IMR-90 (cell line): ENCODE measurements around the gene EIF1AD. TPM values are rescaled to one million over a fixed set of nuclear protein-coding genes. Genes with fewer than 3 reads are reported as not detected.
A peak's percentile ranks its signal among the peaks of the same experiment; 100 is the strongest.

Source experiments
- ATAC-seq: fragments of 200-7000 bp; cut with Tn5 transposase; 2 replicates; pipeline ENCODE4 v1.9.1; 2020; ENCODE audit warnings: low read depth, mild to moderate bottlenecking, moderate library complexity
- BruUV-seq: library from RNA; stranded (reverse); fragments of 400-500 nt; replicated peaks from 2 replicates; lab custom pipeline; 2021; lab: Mats Ljungman, UMichigan
- CTCF ChIA-PET: fragments of 300-600 bp; formaldehyde crosslinking; extraction: SDS; loops from one replicate; lab custom pipeline; 2021; ENCODE audit warnings: antibody characterized with exemption; lab: Yijun Ruan, JAX
- POLR2A ChIA-PET: fragments of 300-600 bp; sonication (Branson Sonifier 250); formaldehyde crosslinking; loops from one replicate; lab custom pipeline; 2022; ENCODE audit warnings: antibody characterized with exemption; ENCODE audit not compliant: unreplicated experiment; lab: Charles Lee
- DNase-seq: peaks from one replicate; pipeline ENCODE4 v3.0.0; 2013
- H2AFZ ChIP-seq: replicated peaks from 2 replicates; pipeline ENCODE3; 2013; ENCODE audit warnings: low read length, mild to moderate bottlenecking; ENCODE audit not compliant: poor library complexity
- H2AK5ac ChIP-seq: 2 replicates; pipeline ENCODE4 v1.6.1; 2013; ENCODE audit warnings: low read depth, low read length, inconsistent platforms
- H2AK9ac ChIP-seq: replicated peaks from 2 replicates; pipeline ENCODE3; 2013; ENCODE audit warnings: mild to moderate bottlenecking, low read depth, low read length, moderate library complexity; ENCODE audit not compliant: poor library complexity
- H2BK120ac ChIP-seq: 2 replicates; pipeline ENCODE4 v1.6.1; 2013; ENCODE audit warnings: low read depth, low read length, inconsistent platforms
- H2BK15ac ChIP-seq: 3 replicates; pipeline ENCODE4 v1.6.1; 2013; ENCODE audit warnings: low read depth, low read length, inconsistent platforms
- H2BK20ac ChIP-seq: 2 replicates; pipeline ENCODE4 v1.6.1; 2013; ENCODE audit warnings: low read depth, mild to moderate bottlenecking, inconsistent platforms, low read length, moderate library complexity
- H2BK5ac ChIP-seq: 2 replicates; pipeline ENCODE4 v1.6.1; 2013; ENCODE audit warnings: mild to moderate bottlenecking, low read depth, low read length, inconsistent platforms; ENCODE audit not compliant: poor library complexity, severe bottlenecking
- H3K14ac ChIP-seq: replicated peaks from 2 replicates; pipeline ENCODE4 v1.6.1; 2013; ENCODE audit warnings: low read depth, low read length, inconsistent platforms
- H3K18ac ChIP-seq: 2 replicates; pipeline ENCODE4 v1.6.1; 2013; ENCODE audit warnings: low read depth, low read length, control low read depth
- H3K23ac ChIP-seq: 2 replicates; pipeline ENCODE4 v1.6.1; 2013; ENCODE audit warnings: low read depth, low read length, inconsistent platforms
- H3K27ac ChIP-seq: 2 replicates; pipeline ENCODE4 v1.5.1; 2013; ENCODE audit warnings: mild to moderate bottlenecking, control low read depth, low read length; ENCODE audit not compliant: insufficient read depth
- H3K27me3 ChIP-seq: 2 replicates; pipeline ENCODE4 v1.6.1; 2013; ENCODE audit warnings: low read length; ENCODE audit not compliant: control insufficient read depth, insufficient read depth
- H3K36me3 ChIP-seq: 2 replicates; pipeline ENCODE4 v1.6.1; 2013; ENCODE audit warnings: low read length, mixed read lengths; ENCODE audit not compliant: control insufficient read depth, insufficient read depth
- H3K4ac ChIP-seq: 2 replicates; pipeline ENCODE4 v1.6.1; 2013; ENCODE audit warnings: low read depth, low read length, inconsistent platforms
- H3K4me1 ChIP-seq: 2 replicates; pipeline ENCODE4 v1.6.1; 2013; ENCODE audit warnings: low read length, mixed read lengths; ENCODE audit not compliant: control insufficient read depth, insufficient read depth
- H3K4me2 ChIP-seq: 2 replicates; pipeline ENCODE4 v1.6.1; 2013; ENCODE audit warnings: low read depth, mild to moderate bottlenecking, control low read depth, low read length, moderate library complexity
- H3K4me3 ChIP-seq: 2 replicates; pipeline ENCODE4 v1.5.1; 2013; ENCODE audit warnings: low read depth, mild to moderate bottlenecking, control low read depth, low read length, moderate library complexity; ENCODE audit not compliant: insufficient read depth
- H3K56ac ChIP-seq: 2 replicates; pipeline ENCODE4 v1.6.1; 2013; ENCODE audit warnings: low read length, inconsistent platforms; ENCODE audit not compliant: insufficient read depth; ENCODE audit errors: extremely low read depth
- H3K79me1 ChIP-seq, 2 experiments: 2 replicates each; pipeline ENCODE4 v1.6.1; 2013; ENCODE audit warnings: low read length in 2 of 2, inconsistent platforms in 1 of 2, low read depth in 1 of 2
- H3K9ac ChIP-seq: 2 replicates; pipeline ENCODE4 v1.6.1; 2013; ENCODE audit warnings: low read depth, low read length, control low read depth
- H3K9me1 ChIP-seq: 2 replicates; pipeline ENCODE4 v1.6.1; 2013; ENCODE audit warnings: low read length, inconsistent platforms; ENCODE audit not compliant: insufficient read depth
- H3K9me3 ChIP-seq: 2 replicates; pipeline ENCODE4 v1.6.1; 2013; ENCODE audit warnings: low read length; ENCODE audit not compliant: control insufficient read depth, insufficient read depth
- H4K20me1 ChIP-seq: 2 replicates; pipeline ENCODE4 v1.6.1; 2013; ENCODE audit warnings: low read length, inconsistent platforms; ENCODE audit not compliant: insufficient read depth
- H4K5ac ChIP-seq: 2 replicates; pipeline ENCODE4 v1.6.1; 2013; ENCODE audit warnings: mild to moderate bottlenecking, low read depth, low read length, control low read depth
- H4K8ac ChIP-seq, 2 experiments: 2 replicates each; pipeline ENCODE4 v1.6.1; 2013; ENCODE audit warnings: low read depth in 2 of 2, low read length in 2 of 2, control low read depth in 1 of 2, inconsistent platforms in 1 of 2
- H4K91ac ChIP-seq: 2 replicates; pipeline ENCODE4 v1.6.1; 2013; ENCODE audit warnings: low read depth, low read length, inconsistent platforms; ENCODE audit not compliant: insufficient read depth
- CEBPB ChIP-seq: IDR thresholded peaks from 2 replicates; pipeline ENCODE4 v1.6.1; 2012; ENCODE audit warnings: low read depth, low read length, improper control_type of control experiment
- CHD1 ChIP-seq: IDR thresholded peaks from 2 replicates; pipeline ENCODE4 v1.6.1; 2012; ENCODE audit warnings: low read depth, low read length, improper control_type of control experiment
- FOS ChIP-seq: fragments of 150-350 bp; IDR thresholded peaks from 2 replicates; pipeline ENCODE4 v1.6.1; 2016; ENCODE audit warnings: low read depth, low read length
- MAFK ChIP-seq: IDR thresholded peaks from 2 replicates; pipeline ENCODE4 v1.6.1; 2012; ENCODE audit warnings: low read depth, low read length, improper control_type of control experiment
- MAZ ChIP-seq: IDR thresholded peaks from 2 replicates; pipeline ENCODE4 v1.6.1; 2012; ENCODE audit warnings: low read depth, mild to moderate bottlenecking, low read length, improper control_type of control experiment, moderate library complexity, borderline replicate concordance
- NFE2L2 ChIP-seq: fragments of 150-350 bp; IDR thresholded peaks from 2 replicates; pipeline ENCODE4 v1.6.1; 2016; ENCODE audit warnings: low read depth, mild to moderate bottlenecking, low read length
- POLR2A ChIP-seq: IDR thresholded peaks from 2 replicates; pipeline ENCODE4 v1.6.1; 2012; ENCODE audit warnings: mild to moderate bottlenecking, low read depth, low read length
- RCOR1 ChIP-seq: IDR thresholded peaks from 2 replicates; pipeline ENCODE4 v1.6.1; 2012; ENCODE audit warnings: mild to moderate bottlenecking, low read length, improper control_type of control experiment; ENCODE audit not compliant: insufficient replicate concordance
- RFX5 ChIP-seq: IDR thresholded peaks from 2 replicates; pipeline ENCODE4 v1.8.0; 2012; ENCODE audit warnings: low read depth, mild to moderate bottlenecking, low read length, moderate library complexity
- SMC3 ChIP-seq: fragments of 150-350 bp; IDR thresholded peaks from 2 replicates; pipeline ENCODE4 v1.6.1; 2016; ENCODE audit warnings: low read depth, mild to moderate bottlenecking, antibody characterized with exemption, low read length, moderate library complexity
- WGBS, 2 experiments: methylation state at CpG; one replicate each; pipeline versions ENCODE4 v1.1.5 to v1.1.7; 2013; ENCODE audit warnings: missing lambda C conversion rate in 2 of 2; ENCODE audit not compliant: insufficient read length in 1 of 2; ENCODE audit errors: extremely low coverage in 2 of 2; 5-methylcytosine and 5-hydroxymethylcytosine counted together
- dilution Hi-C: fragments of 300-500 bp; cut with HindIII; formaldehyde crosslinking; loops from one replicate; pipeline ENCODE4 v1.14.3; 2018; ENCODE audit warnings: low sequenced_read_pairs; ENCODE audit not compliant: unreplicated experiment
- in situ Hi-C: fragments of 300-500 bp; cut with MboI; formaldehyde crosslinking; loops from 3 replicates; pipeline ENCODE4 v1.14.3; 2019; ENCODE audit warnings: low sequenced_read_pairs, inconsistent platforms, mixed read lengths
- intact Hi-C: fragments of 100-400 bp; cut with micrococcal nuclease; formaldehyde crosslinking; loops from 2 replicates; pipeline ENCODE4 v1.10.0; 2022
- polyA plus RNA-seq, 3 experiments: library from polyadenylated mRNA; depleted of rRNA; stranded (reverse); fragments of >200 nt; gene quantifications; 2 replicates each; pipeline ENCODE4 v1.2.3, GENCODE V29; 2012; ENCODE audit warnings: low replicate concordance in 1 of 3
- total RNA-seq: library from RNA; depleted of rRNA; stranded (reverse); fragments of >200 nt; gene quantifications from 2 replicates; pipeline ENCODE4 v1.2.3, GENCODE V29; 2012; rRNA removed
- TF ChIP-seq, protein P1 (sequence below): fragments of 150-350 bp; IDR thresholded peaks from 2 replicates; pipeline ENCODE4 v1.6.1; 2016; ENCODE audit warnings: low read depth, mild to moderate bottlenecking, low read length, moderate library complexity, borderline replicate concordance

The EIF1AD gene
- total and polyA plus RNA-seq, 2 of the 4 experiments (the other 2 are of a cell fraction) = 32.5 to 62.6 TPM

DNA sequence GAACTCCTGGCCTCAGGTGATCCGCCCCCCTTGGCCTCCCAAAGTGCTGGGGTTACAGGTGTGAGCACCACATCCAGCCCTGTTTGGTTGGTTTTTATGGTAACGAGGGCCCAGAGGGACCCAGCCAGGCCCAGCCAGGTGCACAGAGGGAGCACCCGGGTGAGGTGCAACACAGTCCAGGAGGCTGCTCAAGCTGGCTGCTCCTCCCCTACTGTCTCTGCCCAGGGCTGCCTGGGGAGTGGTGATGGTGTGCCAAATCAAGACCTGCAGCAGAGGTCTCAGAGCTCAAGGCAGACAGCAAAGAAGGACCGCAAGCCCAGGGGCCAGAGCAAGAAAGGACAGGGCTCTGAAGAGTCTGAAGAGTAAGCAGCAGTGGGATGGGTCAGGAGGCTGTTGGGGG lies 55.3 kb downstream of the EIF1AD start:
- Histone ChIP-seq H2AK5ac (no peak overlapping the region), H3K79me1 (peaks cover 0 to 10% of the 10 kb centered on the region in 2 experiments; a peak in 2 of 4 replicates), H4K91ac (no peak overlapping the region), H3K4ac (no peak overlapping the region), H3K23ac (no peak overlapping the region), H3K9ac (no peak overlapping the region), H3K14ac (no peak overlapping the region), H3K9me1 (peaks cover 8% of the 10 kb centered on the region), H2BK120ac (no peak overlapping the region), H3K27me3 (peaks cover 3% of the 10 kb centered on the region; the same call in 1 of the 2 replicates), H4K8ac (no peak overlapping the region), H3K4me2 (no peak overlapping the region), H3K4me1 (peaks cover 1% of the 10 kb centered on the region), H2BK20ac (no peak overlapping the region), H2AK9ac (no peak overlapping the region), H3K4me3 (no peak overlapping the region), H2BK15ac (no peak overlapping the region), H4K20me1 (no peaks in the 10 kb centered on the region), H2AFZ (peak overlapping the region; percentile 14), H3K18ac (no peak overlapping the region), H3K27ac (no peak overlapping the region), H2BK5ac (no peak overlapping the region), H4K5ac (no peak overlapping the region), H3K9me3 (no peaks in the 10 kb centered on the region), H3K36me3 (no peaks in the 10 kb centered on the region), H3K56ac (no peak overlapping the region)
- ChIA-PET POLR2A (no interaction called here), CTCF (no interaction called here)
- ATAC-seq (no peak), DNase-seq (no peak)
- TF ChIP-seq SMC3 (no peak), MAFK (no peak), RCOR1 (no peak), RFX5 (no peak), NFE2L2 (no peak), CHD1 (no peak), POLR2A (no peak), FOS (no peak), CEBPB (no peak), MAZ (no peak)
- TF ChIP-seq, protein P1, sequence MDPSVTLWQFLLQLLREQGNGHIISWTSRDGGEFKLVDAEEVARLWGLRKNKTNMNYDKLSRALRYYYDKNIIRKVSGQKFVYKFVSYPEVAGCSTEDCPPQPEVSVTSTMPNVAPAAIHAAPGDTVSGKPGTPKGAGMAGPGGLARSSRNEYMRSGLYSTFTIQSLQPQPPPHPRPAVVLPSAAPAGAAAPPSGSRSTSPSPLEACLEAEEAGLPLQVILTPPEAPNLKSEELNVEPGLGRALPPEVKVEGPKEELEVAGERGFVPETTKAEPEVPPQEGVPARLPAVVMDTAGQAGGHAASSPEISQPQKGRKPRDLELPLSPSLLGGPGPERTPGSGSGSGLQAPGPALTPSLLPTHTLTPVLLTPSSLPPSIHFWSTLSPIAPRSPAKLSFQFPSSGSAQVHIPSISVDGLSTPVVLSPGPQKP = no peak
- intact Hi-C loops = no loop called here
- no TSS peak for BruUV-seq
- dilution Hi-C loops = no loop called here
- in situ Hi-C loops = no loop called here
- WGBS, 2 experiments = 82% methylated on average over 2 of the region's 4 CpGs; no CpG with 5 or more reads in 1 of the 2 experiments

Other genes starting within 250 kb of the EIF1AD start
- 2.2 and 2.5 TPM in 2 replicates for gene AP5B1, start 221.2 kb downstream of the EIF1AD start, total RNA-seq
- gene AP5B1, start 221.2 kb downstream of the EIF1AD start, polyA plus RNA-seq (2012; rRNA removed) = 5.0 and 6.0 TPM in 2 replicates
- gene OVOL1, start 215.1 kb downstream of the EIF1AD start, total RNA-seq = not detected in 2 replicates
- gene OVOL1, start 215.1 kb downstream of the EIF1AD start, polyA plus RNA-seq (2012; rRNA removed) = not detected in 2 replicates
- gene SNX32, start 168.2 kb downstream of the EIF1AD start, total RNA-seq = 0.36 TPM in 1 of 2 replicates, not detected in the other
- gene SNX32, start 168.2 kb downstream of the EIF1AD start, polyA plus RNA-seq (2012; rRNA removed) = 0.69 and 0.79 TPM in 2 replicates
- 919 and 960 TPM in 2 replicates for gene CFL1, start 144.0 kb downstream of the EIF1AD start, total RNA-seq
- 2,231 and 2,466 TPM in 2 replicates for gene CFL1, start 144.0 kb downstream of the EIF1AD start, polyA plus RNA-seq (2012; rRNA removed)
- 22.5 and 23.7 TPM in 2 replicates for gene MUS81, start 141.7 kb downstream of the EIF1AD start, total RNA-seq
- 47.9 and 57.0 TPM in 2 replicates for gene MUS81, start 141.7 kb downstream of the EIF1AD start, polyA plus RNA-seq (2012; rRNA removed)
- 62.7 and 69.2 TPM in 2 replicates for gene EFEMP2, start 129.4 kb downstream of the EIF1AD start, total RNA-seq
- gene EFEMP2, start 129.4 kb downstream of the EIF1AD start, polyA plus RNA-seq (2012; rRNA removed) = 431 and 601 TPM in 2 replicates
- 0.18 TPM in 1 of 2 replicates, not detected in the other for gene CTSW, start 122.3 kb downstream of the EIF1AD start, total RNA-seq
- 0.07 and 0.23 TPM in 2 replicates for gene CTSW, start 122.3 kb downstream of the EIF1AD start, polyA plus RNA-seq (2012; rRNA removed)
- gene FIBP, start 113.7 kb downstream of the EIF1AD start, total RNA-seq = 119 and 182 TPM in 2 replicates
- 141 and 163 TPM in 2 replicates for gene FIBP, start 113.7 kb downstream of the EIF1AD start, polyA plus RNA-seq (2012; rRNA removed)
- 17.6 and 21.9 TPM in 2 replicates for gene CCDC85B, start 111.5 kb downstream of the EIF1AD start, total RNA-seq
- gene CCDC85B, start 111.5 kb downstream of the EIF1AD start, polyA plus RNA-seq (2012; rRNA removed) = 35.4 and 62.1 TPM in 2 replicates
- 17.2 and 26.1 TPM in 2 replicates for gene FOSL1, start 101.8 kb downstream of the EIF1AD start, total RNA-seq
- 97.4 and 107 TPM in 2 replicates for gene FOSL1, start 101.8 kb downstream of the EIF1AD start, polyA plus RNA-seq (2012; rRNA removed)
- gene C11orf68, start 83.1 kb downstream of the EIF1AD start, total RNA-seq = 19.4 and 20.3 TPM in 2 replicates
- gene C11orf68, start 83.1 kb downstream of the EIF1AD start, polyA plus RNA-seq (2012; rRNA removed) = 96.1 and 104 TPM in 2 replicates
- 237 and 339 TPM in 2 replicates for gene DRAP1, start 82.7 kb downstream of the EIF1AD start, total RNA-seq
- 344 and 428 TPM in 2 replicates for gene DRAP1, start 82.7 kb downstream of the EIF1AD start, polyA plus RNA-seq (2012; rRNA removed)
- gene TSGA10IP, start 56.7 kb downstream of the EIF1AD start, total RNA-seq = under 0.01 TPM in 1 of 2 replicates, not detected in the other
- 0.19 and 0.21 TPM in 2 replicates for gene TSGA10IP, start 56.7 kb downstream of the EIF1AD start, polyA plus RNA-seq (2012; rRNA removed)
- gene SART1, start 40.4 kb downstream of the EIF1AD start, total RNA-seq = 25.5 and 32.5 TPM in 2 replicates
- gene SART1, start 40.4 kb downstream of the EIF1AD start, polyA plus RNA-seq (2012; rRNA removed) = 42.2 and 43.5 TPM in 2 replicates
- 35.0 and 36.6 TPM in 2 replicates for gene BANF1, start 346 bp upstream of the EIF1AD start, total RNA-seq
- gene BANF1, start 346 bp upstream of the EIF1AD start, polyA plus RNA-seq (2012; rRNA removed) = 242 and 249 TPM in 2 replicates
- 0.28 and 0.54 TPM in 2 replicates for gene CST6, start 9.9 kb upstream of the EIF1AD start, total RNA-seq
- 3.0 and 4.9 TPM in 2 replicates for gene CST6, start 9.9 kb upstream of the EIF1AD start, polyA plus RNA-seq (2012; rRNA removed)
- 0.18 and 0.28 TPM in 2 replicates for gene CATSPER1, start 24.3 kb upstream of the EIF1AD start, total RNA-seq
- 0.91 and 1.0 TPM in 2 replicates for gene CATSPER1, start 24.3 kb upstream of the EIF1AD start, polyA plus RNA-seq (2012; rRNA removed)
- not detected in 2 replicates for gene GAL3ST3, start 47.0 kb upstream of the EIF1AD start, total RNA-seq
- 0.19 TPM in 2 replicates for gene GAL3ST3, start 47.0 kb upstream of the EIF1AD start, polyA plus RNA-seq (2012; rRNA removed)
- 120 and 164 TPM in 2 replicates for gene SF3B2, start 50.2 kb upstream of the EIF1AD start, total RNA-seq
- gene SF3B2, start 50.2 kb upstream of the EIF1AD start, polyA plus RNA-seq (2012; rRNA removed) = 110 and 122 TPM in 2 replicates
- gene PACS1, start 68.1 kb upstream of the EIF1AD start, total RNA-seq = 7.3 and 8.6 TPM in 2 replicates
- gene PACS1, start 68.1 kb upstream of the EIF1AD start, polyA plus RNA-seq (2012; rRNA removed) = 29.0 and 32.0 TPM in 2 replicates